Spleen (tissue), 11 donors: ENCODE results near the gene LRP3. TPM values are rescaled to one million over a fixed set of nuclear protein-coding genes. Genes with fewer than 3 reads are reported as not detected.

Source experiments
- DNase-seq: peaks from one replicate; pipeline ENCODE4 v3.0.0-alpha.2; 2020
- H3K27ac ChIP-seq, 8 donors: fragments of 200-600 bp; sonication (generic) in 7 of 8; 1 replicate in 4 of 8; 2 replicates in 4 of 8; pipeline versions ENCODE4 v1.5.0 to v1.8.0; 2016 to 2021; ENCODE audit warnings: inconsistent platforms in 4 of 8, mild to moderate bottlenecking in 4 of 8, moderate library complexity in 1 of 8
- H3K27me3 ChIP-seq, 7 donors: fragments of 200-600 bp; sonication (generic) in 6 of 7; replicated peaks in 1 of 7; 1 replicate in 4 of 7; 2 replicates in 3 of 7; pipeline versions ENCODE4 v1.5.0 to v1.8.0; 2016 to 2021; ENCODE audit warnings: inconsistent platforms in 3 of 7, mild to moderate bottlenecking in 1 of 7
- H3K36me3 ChIP-seq, 6 donors: fragments of 200-600 bp; sonication (generic) in 5 of 6; 1 replicate in 4 of 6; 2 replicates in 2 of 6; pipeline versions ENCODE4 v1.5.0 to v1.8.0; 2016 to 2021; ENCODE audit warnings: inconsistent platforms in 2 of 6
- H3K4me1 ChIP-seq, 6 donors: fragments of 200-600 bp; sonication (generic) in 5 of 6; 1 replicate in 3 of 6; 2 replicates in 3 of 6; pipeline versions ENCODE4 v1.5.0 to v1.8.0; 2016 to 2021; ENCODE audit warnings: inconsistent platforms in 3 of 6
- H3K4me3 ChIP-seq, 8 donors: fragments of 200-600 bp; sonication (generic) in 7 of 8; 1 replicate in 4 of 8; 2 replicates in 4 of 8; pipeline versions ENCODE4 v1.5.0 to v1.8.0; 2016 to 2021; ENCODE audit warnings: inconsistent platforms in 4 of 8, mild to moderate bottlenecking in 4 of 8, moderate library complexity in 2 of 8
- H3K9me3 ChIP-seq, 8 donors: fragments of 200-600 bp; sonication (generic) in 7 of 8; 1 replicate in 4 of 8; 2 replicates in 4 of 8; pipeline versions ENCODE4 v1.5.0 to v1.8.0; 2016 to 2021; ENCODE audit warnings: inconsistent platforms in 4 of 8
- POLR2A ChIP-seq, 3 donors: fragments of 450-650 bp; IDR thresholded peaks; one replicate each; pipeline ENCODE4 v1.5.1; 2017; ENCODE audit warnings: antibody characterized with exemption in 3 of 3, mild to moderate bottlenecking in 1 of 3
- POLR2AphosphoS5 ChIP-seq, 3 donors: sonication (generic); formaldehyde crosslinking; IDR thresholded peaks; one replicate each; pipeline ENCODE4 v1.5.1; 2017; ENCODE audit warnings: antibody characterized with exemption in 3 of 3
- WGBS, 5 donors: extraction: QIAGEN DNeasy Blood & Tissue Kit in 3 of 5; methylation state at CpG; one replicate each; pipeline versions ENCODE4 v1.1.5 to v1.1.7; 2013 to 2018; 5-methylcytosine and 5-hydroxymethylcytosine counted together
- intact Hi-C: fragments of 100-400 bp; cut with DNase I; formaldehyde crosslinking; loops from one replicate; pipeline ENCODE4 v1.15.0; 2023; ENCODE audit warnings: low total_unique reads
- polyA plus RNA-seq, 3 donors: library from polyadenylated mRNA; stranded (reverse); fragments of 200-250 nt; gene quantifications; one replicate each; pipeline ENCODE4 v1.2.1, GENCODE V29; 2013
- total RNA-seq, 7 donors: library from RNA; depleted of rRNA in 3 of 7; stranded (reverse); fragments of >200 nt in 3 of 7; fragmentation: NEBNext Ultra II Directional in 4 of 7; extraction: Animal tissue kit (Norgen Biotek cat#: 25700) in 4 of 7; gene quantifications; one replicate each; pipeline versions ENCODE4 v1.1.0 to v1.2.1, GENCODE V29; 2016 to 2021
- TF ChIP-seq, protein P1 (sequence below), 11 experiments: fragments of 200-600 bp in 7 of 11; fragments of 450-650 bp in 4 of 11; sonication (generic) in 4 of 11; IDR thresholded peaks in 8 of 11; conservative IDR thresholded peaks in 3 of 11; 1 replicate in 7 of 11; 2 replicates in 4 of 11; pipeline versions ENCODE4 v1.4.0 to v1.8.0; 2016 to 2021; ENCODE audit warnings: antibody characterized with exemption in 11 of 11, inconsistent platforms in 4 of 11, mild to moderate bottlenecking in 1 of 11
- donor health status: healthy with polysubstance abuse.
- donor health status: DM: no; HTN: no; CAD: no; lungs with moderate emphysema.
- donor health status: DM: no; HTN: no; CAD: no.
- donor health status: Bipolar disorder and iron deficiency.
- donor health status: healthy.
- donor health status: DM: no; HTN: no; CAD: no.
- donor health status: DM: yes; HTN: yes; CAD: no.

LRP3 gene
- total and polyA plus RNA-seq, 10 donors = 1.4 to 12.8 (median 8.2) TPM

DNA sequence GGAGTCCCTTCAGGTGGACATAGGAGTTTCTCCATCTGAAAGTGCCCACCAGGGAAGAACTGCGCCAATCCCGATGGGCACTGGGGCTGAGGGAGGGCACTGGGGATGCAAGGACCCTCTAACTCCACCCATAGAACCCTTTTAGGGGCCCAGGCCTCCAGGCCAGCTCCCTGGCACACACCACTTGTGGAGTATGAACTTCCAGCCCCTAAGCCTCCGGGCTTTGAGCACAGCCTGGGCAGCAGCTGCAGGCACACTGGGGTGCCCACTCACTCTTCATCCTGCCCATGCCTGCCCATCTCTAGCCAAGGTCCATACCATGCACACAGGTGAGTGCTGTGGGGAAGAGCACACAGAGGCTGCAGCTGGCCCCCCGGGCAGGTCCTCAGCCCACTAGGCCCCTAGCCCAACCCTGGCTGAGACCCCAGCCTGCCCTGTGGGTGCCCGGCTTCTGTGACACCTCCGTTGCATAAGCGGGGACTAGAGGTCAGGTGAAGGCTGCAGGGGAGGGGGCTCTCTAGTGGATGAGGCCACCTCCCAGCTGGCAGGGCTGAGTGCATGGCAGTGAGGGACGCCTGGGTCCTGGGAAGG lies 46.1 kb downstream of the LRP3 start:
- Histone ChIP-seq H3K4me1 (peaks cover 0 to 31% (median 15%) of the 10 kb centered on the region in 6 donors), H3K27ac (peak overlapping the region in 2 of 8 donors; percentile 31 to 41), H3K4me3 (no peak overlapping the region), H3K27me3 (peaks cover 0 to 33% (median 0%) of the 10 kb centered on the region in 7 donors), H3K9me3 (peaks cover 0 to 4% (median 2%) of the 10 kb centered on the region in 8 donors), H3K36me3 (no peaks in the 10 kb centered on the region)
- 81 to 90% (median 88%) methylated on average over 8 of the region's 8 CpGs for WGBS, 5 donors
- DNase-seq = peak; percentile 64
- intact Hi-C loops = no loop called here
- TF ChIP-seq, protein P1, sequence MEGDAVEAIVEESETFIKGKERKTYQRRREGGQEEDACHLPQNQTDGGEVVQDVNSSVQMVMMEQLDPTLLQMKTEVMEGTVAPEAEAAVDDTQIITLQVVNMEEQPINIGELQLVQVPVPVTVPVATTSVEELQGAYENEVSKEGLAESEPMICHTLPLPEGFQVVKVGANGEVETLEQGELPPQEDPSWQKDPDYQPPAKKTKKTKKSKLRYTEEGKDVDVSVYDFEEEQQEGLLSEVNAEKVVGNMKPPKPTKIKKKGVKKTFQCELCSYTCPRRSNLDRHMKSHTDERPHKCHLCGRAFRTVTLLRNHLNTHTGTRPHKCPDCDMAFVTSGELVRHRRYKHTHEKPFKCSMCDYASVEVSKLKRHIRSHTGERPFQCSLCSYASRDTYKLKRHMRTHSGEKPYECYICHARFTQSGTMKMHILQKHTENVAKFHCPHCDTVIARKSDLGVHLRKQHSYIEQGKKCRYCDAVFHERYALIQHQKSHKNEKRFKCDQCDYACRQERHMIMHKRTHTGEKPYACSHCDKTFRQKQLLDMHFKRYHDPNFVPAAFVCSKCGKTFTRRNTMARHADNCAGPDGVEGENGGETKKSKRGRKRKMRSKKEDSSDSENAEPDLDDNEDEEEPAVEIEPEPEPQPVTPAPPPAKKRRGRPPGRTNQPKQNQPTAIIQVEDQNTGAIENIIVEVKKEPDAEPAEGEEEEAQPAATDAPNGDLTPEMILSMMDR (IDR thresholded peaks at IDR 0.05 in 8 of 11, conservative IDR thresholded peaks at IDR 0.05 in 3 of 11) = no peak
- no peak for TF ChIP-seq POLR2A (IDR thresholded peaks at IDR 0.05)
- no peak for TF ChIP-seq POLR2AphosphoS5 (IDR thresholded peaks at IDR 0.05)

DNA sequence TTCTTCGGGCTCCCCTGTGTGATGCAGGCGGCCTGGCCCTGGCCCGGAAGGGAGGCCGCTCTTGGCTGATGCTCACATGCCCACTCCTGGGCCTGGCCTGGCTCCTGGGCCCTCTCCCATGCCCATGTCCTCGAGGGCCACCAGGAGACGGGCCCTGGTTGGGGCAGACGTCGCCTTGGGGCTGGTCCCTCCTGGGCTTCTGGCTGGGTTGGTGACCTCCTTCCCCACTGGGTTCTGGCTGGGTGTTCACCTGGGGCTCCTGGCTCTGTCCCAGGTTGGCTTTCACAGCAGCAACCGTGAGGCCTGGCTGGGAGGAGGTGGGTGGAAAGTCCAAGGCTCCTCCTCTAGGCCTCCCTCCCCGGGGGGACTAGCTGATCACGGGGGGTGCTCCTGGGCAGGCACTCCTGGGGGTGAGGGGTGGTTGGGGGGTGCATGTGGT lies 47.0 kb downstream of the LRP3 start:
- TF ChIP-seq POLR2A (IDR thresholded peaks at IDR 0.05) = no peak
- TF ChIP-seq, protein P1 (IDR thresholded peaks at IDR 0.05 in 8 of 11, conservative IDR thresholded peaks at IDR 0.05 in 3 of 11) = no peak
- TF ChIP-seq POLR2AphosphoS5 (IDR thresholded peaks at IDR 0.05) = no peak
- H3K27ac ChIP-seq = peak overlapping the region in 3 of 8 donors; percentile 5 to 41 (median 31)
- 71 to 92% (median 80%) methylated on average over 7 to 11 of the region's 11 CpGs; no CpG with 5 or more reads in 1 of the 5 donors for WGBS, 5 donors
- H3K4me1 ChIP-seq = peaks cover 0 to 24% (median 9%) of the 10 kb centered on the region in 6 donors
- H3K4me3 ChIP-seq = no peak overlapping the region
- no peaks in the 10 kb centered on the region for H3K36me3 ChIP-seq
- peak; percentile 69 for DNase-seq
- intact Hi-C loops = no loop called here
- peaks cover 0 to 13% (median 10%) of the 10 kb centered on the region in 8 donors for H3K9me3 ChIP-seq
- H3K27me3 ChIP-seq = peaks cover 0 to 25% (median 0%) of the 10 kb centered on the region in 7 donors

DNA sequence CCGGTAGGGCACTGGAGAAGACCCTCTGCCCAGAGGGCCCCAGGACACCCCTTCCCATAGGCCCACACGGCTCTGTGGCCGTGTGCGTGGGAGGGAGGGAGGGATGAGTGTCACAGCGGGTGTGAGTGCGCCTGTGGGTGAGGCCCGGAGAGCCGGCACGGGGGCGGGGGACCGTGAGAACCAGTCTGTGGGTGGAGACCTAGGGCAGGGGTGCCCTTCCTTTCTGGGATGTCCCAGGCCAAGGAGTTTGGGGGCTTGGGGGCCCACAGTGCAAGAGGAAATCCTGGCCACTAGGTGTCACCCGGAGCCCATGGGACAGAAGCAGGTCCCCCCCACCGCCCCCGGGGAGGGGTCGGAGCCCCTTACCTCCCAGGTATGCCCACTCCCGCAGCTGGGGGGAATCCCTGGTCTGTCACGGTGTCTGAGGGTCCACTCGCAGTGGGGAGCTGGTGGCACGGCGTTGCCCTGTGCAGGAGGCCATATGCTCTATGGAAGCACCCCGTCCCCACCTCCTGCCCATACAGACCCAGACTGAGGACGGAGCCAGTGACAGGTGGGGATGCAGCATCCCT lies 47.5 kb downstream of the LRP3 start:
- peaks cover 0 to 14% (median 11%) of the 10 kb centered on the region in 8 donors for H3K9me3 ChIP-seq
- TF ChIP-seq, protein P1 (IDR thresholded peaks at IDR 0.05 in 8 of 11, conservative IDR thresholded peaks at IDR 0.05 in 3 of 11) = peak; percentile 41 to 81 (median 69)
- TF ChIP-seq POLR2AphosphoS5 (IDR thresholded peaks at IDR 0.05) (peak in 1 of 3 donors; percentile 25), POLR2A (IDR thresholded peaks at IDR 0.05) (no peak)
- DNase-seq = peak; percentile 82
- peaks cover 0 to 25% (median 0%) of the 10 kb centered on the region in 7 donors for H3K27me3 ChIP-seq
- peak overlapping the region in 3 of 8 donors; percentile 5 to 41 (median 31) for H3K27ac ChIP-seq
- peaks cover 0 to 24% (median 9%) of the 10 kb centered on the region in 6 donors for H3K4me1 ChIP-seq
- no peak overlapping the region for H3K4me3 ChIP-seq
- no peaks in the 10 kb centered on the region for H3K36me3 ChIP-seq
- intact Hi-C loops = no loop called here
- WGBS, 5 donors = 10 to 60% (median 18%) methylated on average over 2 to 22 of the region's 22 CpGs

DNA sequence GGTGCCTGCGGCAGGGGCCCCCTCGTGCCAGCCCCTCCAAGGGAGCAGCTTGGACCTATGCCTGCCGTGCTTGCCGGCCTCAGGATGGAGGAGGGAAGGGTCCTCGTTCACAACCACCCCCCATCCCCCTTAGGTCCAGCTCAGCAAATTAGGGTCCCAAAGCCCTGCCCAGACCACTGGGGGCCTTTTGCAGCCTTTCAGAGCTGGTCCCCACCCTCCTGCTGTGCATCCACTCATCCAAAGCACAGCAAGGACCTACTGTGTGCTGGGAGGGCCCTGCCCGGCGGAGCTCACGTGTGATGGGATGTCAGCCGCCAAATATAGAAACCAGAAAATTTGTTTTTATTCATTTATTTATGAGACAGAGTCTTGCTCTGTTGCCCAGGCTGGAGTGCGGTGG lies 48.0 kb downstream of the LRP3 start:
- intact Hi-C loops = no loop called here
- peaks cover 0 to 24% (median 9%) of the 10 kb centered on the region in 6 donors for H3K4me1 ChIP-seq
- TF ChIP-seq POLR2AphosphoS5 (IDR thresholded peaks at IDR 0.05) (no peak), POLR2A (IDR thresholded peaks at IDR 0.05) (no peak)
- TF ChIP-seq, protein P1 (IDR thresholded peaks at IDR 0.05 in 8 of 11, conservative IDR thresholded peaks at IDR 0.05 in 3 of 11) = no peak
- H3K4me3 ChIP-seq = no peak overlapping the region
- no peaks in the 10 kb centered on the region for H3K36me3 ChIP-seq
- 71 to 88% (median 79%) methylated on average over 6 to 10 of the region's 10 CpGs for WGBS, 5 donors
- H3K27me3 ChIP-seq = peaks cover 0 to 25% (median 0%) of the 10 kb centered on the region in 7 donors
- DNase-seq = no peak
- H3K27ac ChIP-seq = no peak overlapping the region
- peaks cover 0 to 14% (median 11%) of the 10 kb centered on the region in 8 donors for H3K9me3 ChIP-seq
